GM12872 (cell line): ENCODE data around the gene AVL9.

Experiments used
- CTCF ChIP-seq: IDR thresholded peaks from 3 replicates; pipeline ENCODE4 v1.5.1; 2011; ENCODE audit warnings: low read depth, mild to moderate bottlenecking, low read length, moderate library complexity; ENCODE audit not compliant: insufficient read depth

Gene AVL9

GRCh38 chr7:32532086-32532485 is 36.8 kb downstream of the AVL9 start:
- no peak for TF ChIP-seq CTCF

- TF ChIP-seq CTCF = no peak
Observed at GRCh38 chr7:32532716-32533115, 37.4 kb downstream of the AVL9 start.

- TF ChIP-seq CTCF = no peak
Observed at GRCh38 chr7:32533276-32534029, 38.2 kb downstream of the AVL9 start.

- no peak for TF ChIP-seq CTCF
Observed at GRCh38 chr7:32535162-32535702, 39.9 kb downstream of the AVL9 start.

GRCh38 chr7:32536016-32536415 is 40.7 kb downstream of the AVL9 start:
- TF ChIP-seq CTCF = no peak

- TF ChIP-seq CTCF = no peak
Observed at GRCh38 chr7:32536585-32536984, 41.3 kb downstream of the AVL9 start.

- TF ChIP-seq CTCF = no peak
Observed at GRCh38 chr7:32537760-32538159, 42.5 kb downstream of the AVL9 start.
